Ascending aorta (tissue), 2 donors: Measurements from ENCODE around the gene SZT2. TPM values are rescaled to one million over a fixed set of nuclear protein-coding genes. Genes with fewer than 3 reads are reported as not detected.
"Not testable (repeated sequence)": the region's sequence is repeated elsewhere in the genome, so short reads cannot be mapped to it uniquely, and the experiment has no call there.

Experiments
- DNase-seq, 2 donors: peaks; one replicate each; pipeline ENCODE4 v3.0.0-alpha.2; 2019; ENCODE audit warnings: low spot score in 2 of 2
- H3K27ac ChIP-seq, 2 donors: fragments of 200-600 bp; sonication (generic); one replicate each; pipeline ENCODE4 v1.5.1; 2016 to 2017; ENCODE audit warnings: mild to moderate bottlenecking in 1 of 2
- H3K27me3 ChIP-seq: fragments of 200-600 bp; sonication (generic); one replicate; pipeline ENCODE4 v1.5.1; 2017
- H3K36me3 ChIP-seq, 2 donors: fragments of 200-600 bp; sonication (generic); one replicate each; pipeline ENCODE4 v1.5.1; 2016
- H3K4me1 ChIP-seq, 2 donors: fragments of 200-600 bp; sonication (generic); one replicate each; pipeline ENCODE4 v1.5.1; 2016 to 2017; ENCODE audit warnings: mild to moderate bottlenecking in 1 of 2
- H3K4me3 ChIP-seq, 2 donors: fragments of 200-600 bp; sonication (generic); one replicate each; pipeline ENCODE4 v1.5.1; 2016 to 2017; ENCODE audit warnings: mild to moderate bottlenecking in 1 of 2
- H3K9me3 ChIP-seq, 2 donors: fragments of 200-600 bp; sonication (generic); one replicate each; pipeline ENCODE4 v1.5.1; 2016
- CTCF ChIP-seq, 3 experiments: fragments of 200-600 bp in 2 of 3; fragments of 450-650 bp in 1 of 3; sonication (generic) in 2 of 3; IDR thresholded peaks; one replicate each; pipeline ENCODE4 v1.5.1; 2016 to 2019; ENCODE audit warnings: antibody characterized with exemption in 3 of 3, mild to moderate bottlenecking in 1 of 3, moderate library complexity in 1 of 3
- intact Hi-C: fragments of 100-400 bp; cut with DNase I; formaldehyde crosslinking; loops from one replicate; pipeline ENCODE4 v1.15.1; 2023
- total RNA-seq: library from RNA; depleted of rRNA; stranded (reverse); fragments of >200 nt; gene quantifications from one replicate; pipeline ENCODE4 v1.1.0, GENCODE V29; 2016

SZT2 gene
- total RNA-seq, 1 donor from 2014 or later, result 35.9 TPM

GRCh38 chr1:43452789-43453441 is 63.2 kb downstream of the SZT2 start:
- no peak for TF ChIP-seq CTCF (IDR thresholded peaks at IDR 0.05)
- intact Hi-C loops, result loop anchor here (5.0 to 10.0 kb wide), 4 partner anchors 96 to 508 kb away; partner anchors contain the start of genes CDC20, KDM4A and ST3GAL3
- H3K4me1 ChIP-seq, result peaks cover 0 to 5% of the 10 kb centered on the region in 2 donors
- H3K36me3 ChIP-seq, result peaks cover 27 to 41% of the 10 kb centered on the region in 2 donors
- H3K9me3 ChIP-seq, result no peaks in the 10 kb centered on the region
- H3K4me3 ChIP-seq, result peak overlapping the region; percentile 66 to 77
- peak overlapping the region; percentile 88 to 94 for H3K27ac ChIP-seq
- no peaks in the 10 kb centered on the region for H3K27me3 ChIP-seq
- DNase-seq, result peak in 1 of 2 donors; percentile 71

GRCh38 chr1:43453442-43454269 is 64.0 kb downstream of the SZT2 start, which contains the start of gene HYI:
HYI (minus strand) TSS chr1:43453931; CDS start chr1:43453793, 138 bp downstream.
- Histone ChIP-seq H3K4me3 (peak within 1 kb of the TSS; percentile 66 to 77), H3K27me3 (no peaks in the 10 kb centered on the region), H3K27ac (peak within 1 kb of the TSS; percentile 88 to 94), H3K9me3 (no peaks in the 10 kb centered on the region), H3K36me3 (peaks cover 20 to 34% of the 10 kb centered on the region in 2 donors), H3K4me1 (peaks cover 0 to 5% of the 10 kb centered on the region in 2 donors)
- TF ChIP-seq CTCF (IDR thresholded peaks at IDR 0.05), result no peak
- intact Hi-C loops, result loop anchor here (5.0 to 10.0 kb wide), 4 partner anchors 96 to 509 kb away; partner anchors contain the start of genes CDC20, KDM4A and ST3GAL3
- DNase-seq, result peak; percentile 56 to 93

DNA sequence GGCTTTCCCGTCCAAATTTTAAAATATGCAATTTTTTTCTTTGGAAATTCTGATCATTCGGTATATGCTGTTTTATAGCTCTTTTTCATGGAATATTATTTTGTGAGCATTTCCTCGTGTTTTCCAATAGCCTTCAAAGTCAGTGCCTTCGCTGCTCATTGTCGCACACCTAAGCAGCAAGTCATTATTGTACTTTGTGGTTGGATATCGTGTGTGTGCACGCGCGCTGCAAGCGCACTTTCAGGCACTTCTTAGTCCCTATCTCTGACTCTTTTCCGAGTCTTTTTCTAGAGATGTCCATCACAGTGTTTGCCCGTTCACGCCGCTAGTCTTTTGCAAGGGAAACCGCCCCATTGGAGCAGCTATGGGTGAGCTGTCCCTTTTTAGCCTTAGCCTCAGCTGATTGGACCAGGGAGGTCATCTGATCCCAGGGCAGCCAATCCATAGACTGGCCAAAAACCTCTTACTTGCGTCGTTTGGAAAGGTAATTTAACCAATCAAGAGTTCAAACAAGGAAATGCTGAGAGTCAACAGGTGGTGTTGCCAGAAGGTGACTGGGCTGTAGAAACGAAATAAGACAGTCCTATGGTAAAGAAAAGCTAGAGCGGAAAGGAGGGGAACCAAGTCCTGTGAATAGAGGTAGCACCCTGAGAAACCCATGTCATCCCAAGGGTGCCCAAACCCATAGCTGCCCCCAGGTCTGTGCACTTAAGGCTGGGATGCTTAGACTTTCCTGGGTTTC is 64.7 kb downstream of the SZT2 start:
- intact Hi-C loops, result loop anchor here (5.0 to 10.0 kb wide), 4 partner anchors 97 to 510 kb away; partner anchors contain the start of genes CDC20, KDM4A and ST3GAL3
- Histone ChIP-seq H3K9me3 (no peaks in the 10 kb centered on the region), H3K27me3 (no peaks in the 10 kb centered on the region), H3K27ac (peak overlapping the region; percentile 88 to 94), H3K4me3 (peak overlapping the region; percentile 66 to 77), H3K36me3 (peaks cover 16 to 26% of the 10 kb centered on the region in 2 donors), H3K4me1 (peaks cover 0 to 5% of the 10 kb centered on the region in 2 donors)
- peak in 1 of 2 donors; percentile 88 for DNase-seq
- no peak for TF ChIP-seq CTCF (IDR thresholded peaks at IDR 0.05)

GRCh38 chr1:43455213-43455889 is 65.7 kb downstream of the SZT2 start:
- H3K27ac ChIP-seq, result no peak overlapping the region
- intact Hi-C loops, result loop anchor here (10.0 kb wide), 1 partner anchor 511 kb away; no protein-coding TSS in a partner anchor
- no peak for DNase-seq

GRCh38 chr1:43458379-43458778 is 68.7 kb downstream of the SZT2 start:
- H3K4me3 ChIP-seq, H3K27me3 ChIP-seq, H3K36me3 ChIP-seq, H3K9me3 ChIP-seq, H3K27ac ChIP-seq, H3K4me1 ChIP-seq, DNase-seq: not testable (repeated sequence)
- intact Hi-C loops, result loop anchor here (10.0 kb wide), 1 partner anchor 514 kb away; no protein-coding TSS in a partner anchor

More at GRCh38 chr1:43455213-43455889, 65.7 kb downstream of the SZT2 start:
- Histone ChIP-seq H3K4me3 (no peak overlapping the region), H3K9me3 (no peaks in the 10 kb centered on the region), H3K4me1 (peaks cover 0 to 5% of the 10 kb centered on the region in 2 donors), H3K36me3 (peaks cover 10 to 17% of the 10 kb centered on the region in 2 donors), H3K27me3 (no peaks in the 10 kb centered on the region)
- TF ChIP-seq CTCF (IDR thresholded peaks at IDR 0.05), result no peak
